HG03342 (cell line): Measurements from ENCODE around the gene TMEM170B.
"Not testable (repeated sequence)": the region's sequence is repeated elsewhere in the genome, so short reads cannot be mapped to it uniquely, and the experiment has no call there.

Experiments
- ATAC-seq: cut with Tn5 transposase; IDR thresholded peaks from one replicate; pipeline ENCODE4 v1.9.1; 2021; ENCODE audit warnings: mild to moderate bottlenecking, moderate library complexity; ENCODE audit not compliant: unreplicated experiment

The TMEM170B gene

DNA sequence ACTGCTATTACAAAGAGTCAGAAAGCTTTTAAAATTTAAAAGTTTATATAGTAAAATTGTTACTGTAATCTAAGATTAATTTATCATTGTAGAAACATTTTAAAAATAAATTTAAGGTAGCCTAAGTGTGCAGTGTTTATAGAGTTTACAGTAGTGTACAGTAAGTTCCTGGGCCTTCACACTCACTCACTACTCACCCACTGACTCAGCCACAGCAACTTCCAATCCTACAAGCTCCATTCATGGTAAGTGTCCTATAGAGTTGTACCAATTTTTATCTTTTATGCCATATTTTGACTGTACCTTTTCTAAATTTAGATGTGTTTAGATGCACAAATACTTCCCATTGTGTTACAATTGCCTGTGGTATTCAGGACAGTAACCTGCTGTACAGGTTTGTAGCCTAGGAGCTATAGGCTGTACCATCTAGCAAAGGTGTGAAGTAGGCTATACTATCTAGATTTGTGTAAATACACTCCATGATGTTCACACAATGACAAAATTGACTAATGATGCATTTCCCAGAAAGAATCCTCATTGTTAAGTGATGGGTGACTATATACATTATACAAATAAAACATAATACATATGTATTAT lies 10.2 kb upstream of the TMEM170B start:
- ATAC-seq = no peak

DNA sequence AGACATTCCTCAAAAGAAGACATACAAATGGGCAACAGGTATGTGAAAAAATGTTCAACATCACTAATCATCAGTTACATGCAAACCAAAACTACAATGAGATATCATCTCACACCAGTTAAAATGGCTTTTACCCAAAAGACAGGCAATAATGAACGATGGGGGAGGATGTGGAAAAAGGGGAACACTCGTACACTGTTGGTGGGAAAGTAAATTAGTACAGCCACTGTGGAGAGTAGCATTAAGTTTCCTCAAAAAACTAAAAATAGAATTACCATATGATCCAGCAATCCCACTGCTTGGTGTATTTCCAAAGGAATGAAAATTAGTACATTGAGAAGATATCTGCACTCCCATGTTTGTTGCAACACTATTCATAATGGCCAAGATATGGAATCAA lies 8.6 kb upstream of the TMEM170B start:
- no peak for ATAC-seq

GRCh38 chr6:11532097-11532496 lies 5.5 kb upstream of the TMEM170B start:
- no peak for ATAC-seq

GRCh38 chr6:11534561-11534960 lies 3.0 kb upstream of the TMEM170B start:
- no peak for ATAC-seq

GRCh38 chr6:11535801-11536230 lies 1.7 kb upstream of the TMEM170B start:
- ATAC-seq = no peak

GRCh38 chr6:11536795-11537194 lies 754 bp upstream of the TMEM170B start:
- no peak for ATAC-seq

DNA sequence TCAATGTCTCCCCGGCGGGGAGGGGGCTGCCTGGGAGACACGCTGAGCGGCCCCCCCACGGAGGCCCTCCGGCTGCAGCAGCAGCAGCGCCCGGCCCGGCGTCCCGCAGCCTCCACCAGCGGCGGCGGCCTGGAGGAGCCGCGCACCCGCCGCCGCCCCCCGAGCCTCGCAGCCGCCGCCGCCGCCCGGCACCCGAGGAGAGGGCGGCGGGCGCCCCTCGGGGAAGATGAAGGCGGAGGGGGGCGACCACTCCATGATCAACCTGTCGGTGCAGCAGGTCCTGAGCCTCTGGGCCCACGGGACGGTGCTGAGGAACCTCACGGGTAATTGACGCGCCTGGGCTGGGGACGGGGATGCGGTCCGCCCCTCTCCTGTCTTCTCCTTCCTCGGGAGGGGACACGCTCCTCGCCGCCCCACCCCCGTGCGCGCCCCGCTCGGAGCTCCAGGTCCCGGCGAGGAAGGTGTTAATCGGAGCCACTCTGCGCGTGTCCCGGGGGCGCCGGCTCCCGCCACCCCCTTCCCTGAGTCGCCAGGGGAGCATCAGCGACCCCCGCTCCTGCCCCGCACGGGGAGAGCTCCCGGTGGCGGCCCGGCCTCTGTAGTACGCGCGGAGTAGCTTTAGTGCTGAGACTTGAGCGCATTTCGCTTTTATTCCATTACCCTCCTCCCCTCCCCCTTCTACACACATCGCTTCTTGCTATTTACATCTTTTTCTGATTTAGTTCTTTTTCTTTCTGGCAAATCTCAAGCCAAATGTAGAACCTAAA lies 686 bp downstream of the TMEM170B start:
- ATAC-seq = peak; percentile 21

DNA sequence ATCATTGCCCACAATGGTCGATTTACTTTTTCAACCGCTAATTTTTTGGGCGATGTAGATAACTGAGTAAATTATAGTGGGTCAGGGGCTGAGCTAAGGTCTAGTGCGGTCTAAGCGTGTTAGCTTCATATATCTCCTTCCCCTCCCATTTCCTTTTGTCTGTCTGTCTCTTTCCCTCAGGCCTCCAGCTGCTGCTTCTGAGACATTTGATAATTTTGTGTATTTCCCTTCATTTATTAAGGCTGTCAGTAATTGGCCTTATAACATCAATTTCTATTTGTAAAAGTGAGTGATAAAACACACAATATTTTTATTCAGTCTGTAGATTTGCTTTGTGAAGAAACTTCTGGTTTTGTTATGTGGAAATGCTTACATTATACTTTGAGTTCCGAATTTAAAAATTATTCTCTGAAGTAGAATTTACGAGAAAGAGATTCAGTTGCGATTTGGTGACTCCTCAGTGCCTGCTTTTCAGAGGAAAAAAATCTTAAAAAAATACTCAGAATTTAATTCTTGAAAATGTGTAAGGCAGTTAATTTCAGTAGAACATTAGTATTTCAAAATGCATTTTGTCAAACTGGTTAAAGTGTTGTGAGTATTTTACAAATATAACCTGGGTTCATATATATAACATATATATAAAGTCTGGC lies 1.4 kb downstream of the TMEM170B start:
- no peak for ATAC-seq

GRCh38 chr6:11542863-11543262 lies 5.3 kb downstream of the TMEM170B start:
- no peak for ATAC-seq

DNA sequence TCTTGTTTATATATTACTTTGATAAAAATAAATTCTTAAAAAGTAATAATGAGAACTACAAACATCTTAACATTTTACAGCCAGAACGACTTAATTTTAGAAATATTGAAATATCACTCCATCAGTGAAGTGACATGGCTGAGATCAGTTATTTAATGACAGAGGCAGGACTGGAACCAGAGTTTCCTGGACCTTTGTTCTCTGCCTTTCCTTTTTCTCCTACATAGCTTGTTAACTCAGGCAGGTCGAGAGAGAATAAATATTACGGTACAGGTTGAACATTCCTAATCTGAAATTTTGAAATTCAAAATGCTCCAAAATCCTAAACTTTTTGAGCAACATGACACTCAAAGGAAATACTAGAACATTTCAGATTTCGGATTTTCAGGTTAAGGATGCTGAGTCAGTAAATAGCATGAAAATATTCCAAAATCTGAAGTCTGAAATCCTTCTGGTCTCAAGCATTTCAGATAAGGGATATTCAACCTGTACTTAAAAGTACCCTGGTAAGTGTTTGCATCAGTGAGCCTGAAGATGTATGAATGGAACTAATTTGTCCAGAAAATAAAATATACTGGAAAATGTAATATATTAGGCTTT lies 6.5 kb downstream of the TMEM170B start:
- no peak for ATAC-seq

GRCh38 chr6:11547846-11548245 lies 10.3 kb downstream of the TMEM170B start:
- ATAC-seq = not testable (repeated sequence)

DNA sequence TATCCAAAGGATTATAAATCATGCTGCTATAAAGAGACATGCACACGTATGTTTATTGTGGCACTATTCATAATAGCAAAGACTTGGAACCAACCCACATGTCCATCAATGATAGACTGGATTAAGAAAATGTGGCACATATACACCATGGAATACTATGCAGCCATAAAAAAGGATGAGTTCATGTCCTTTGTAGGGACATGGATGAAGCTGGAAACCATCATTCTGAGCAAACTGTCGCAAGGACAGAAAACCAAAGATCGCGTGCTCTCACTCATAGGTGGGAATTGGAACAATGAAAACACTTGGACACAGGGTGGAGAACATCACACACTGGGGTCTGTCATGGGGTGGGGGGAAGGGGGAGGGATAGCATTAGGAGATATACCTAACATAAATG lies 11.0 kb downstream of the TMEM170B start:
- ATAC-seq = not testable (repeated sequence)

DNA sequence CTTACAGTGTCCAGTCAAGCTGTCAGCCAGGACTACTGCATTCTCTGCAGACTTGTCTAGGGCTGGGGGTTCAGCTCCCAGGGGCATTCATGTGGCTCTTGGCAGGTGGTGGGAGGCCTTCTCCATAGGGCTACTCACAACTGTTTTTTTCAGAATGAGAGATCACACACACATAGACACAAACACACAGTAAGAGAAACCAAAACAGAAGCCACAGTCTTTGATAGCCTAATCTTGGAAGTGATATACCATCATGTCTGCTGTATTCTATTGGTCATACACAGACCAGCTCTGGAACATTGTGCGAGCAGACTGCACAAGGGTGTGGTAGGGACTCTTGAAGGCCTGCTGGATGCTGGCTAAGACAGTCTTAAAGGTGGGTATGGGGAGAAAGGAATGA lies 13.5 kb downstream of the TMEM170B start:
- ATAC-seq = no peak

GRCh38 chr6:11552442-11552841 lies 14.9 kb downstream of the TMEM170B start:
- ATAC-seq = no peak

DNA sequence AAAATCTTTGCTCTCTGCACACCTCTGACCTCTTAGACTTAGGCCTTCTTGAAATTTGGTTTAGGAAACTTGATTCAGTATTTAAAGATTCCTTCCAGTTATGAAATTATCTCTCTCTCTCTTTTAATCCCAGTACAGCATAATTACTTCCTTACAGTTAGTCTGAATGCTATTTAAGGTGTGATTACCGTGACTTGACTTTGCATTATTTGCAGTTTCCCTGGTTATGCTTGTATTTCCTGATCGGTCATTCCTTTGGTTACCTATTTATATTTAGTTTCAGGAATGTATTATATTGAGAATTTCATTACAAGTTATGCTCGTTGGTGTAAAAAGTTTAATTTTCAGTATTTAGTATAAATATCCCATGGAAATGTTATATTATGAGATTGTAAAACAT lies 16.3 kb downstream of the TMEM170B start:
- ATAC-seq = no peak

DNA sequence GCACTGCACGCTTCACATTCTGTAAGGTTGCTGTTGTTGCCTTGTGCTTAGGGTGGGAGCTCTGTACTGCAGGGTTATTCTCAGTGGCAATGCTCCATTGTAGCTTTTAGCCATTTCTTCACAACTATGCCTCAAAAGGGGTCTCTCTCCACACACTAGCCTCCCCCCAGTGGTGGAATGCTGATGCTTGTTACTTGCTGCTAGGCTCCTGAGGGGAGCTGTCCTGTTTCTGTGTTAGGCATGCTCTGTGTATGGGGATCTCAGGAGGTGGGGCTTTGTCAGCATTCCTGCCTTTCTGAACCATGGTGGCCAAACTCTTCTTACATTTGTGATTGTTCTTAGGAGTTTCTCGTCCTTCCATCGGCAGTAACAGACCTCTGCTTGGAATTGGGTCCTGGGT lies 18.8 kb downstream of the TMEM170B start:
- no peak for ATAC-seq

GRCh38 chr6:11563793-11564192 lies 26.2 kb downstream of the TMEM170B start:
- ATAC-seq = no peak

DNA sequence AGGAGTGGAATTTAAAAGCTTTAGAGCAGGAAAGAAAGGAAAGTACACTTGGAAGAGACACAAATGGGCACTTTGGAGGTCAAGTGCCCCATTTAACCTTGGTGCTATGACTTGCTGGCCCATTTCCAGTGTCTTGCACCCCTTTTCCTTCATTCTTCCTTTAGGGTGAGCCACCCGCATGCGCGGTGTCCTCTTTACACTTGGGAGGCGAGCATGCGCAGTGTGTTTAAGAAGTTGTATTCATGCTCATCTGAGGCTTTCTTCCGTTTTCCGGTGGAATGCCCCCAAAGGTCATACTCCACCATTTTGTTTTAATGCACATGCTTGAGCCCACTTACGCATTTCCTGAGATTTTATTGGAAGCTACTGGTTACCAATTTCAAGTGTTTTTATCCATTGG lies 29.1 kb downstream of the TMEM170B start:
- ATAC-seq = no peak

DNA sequence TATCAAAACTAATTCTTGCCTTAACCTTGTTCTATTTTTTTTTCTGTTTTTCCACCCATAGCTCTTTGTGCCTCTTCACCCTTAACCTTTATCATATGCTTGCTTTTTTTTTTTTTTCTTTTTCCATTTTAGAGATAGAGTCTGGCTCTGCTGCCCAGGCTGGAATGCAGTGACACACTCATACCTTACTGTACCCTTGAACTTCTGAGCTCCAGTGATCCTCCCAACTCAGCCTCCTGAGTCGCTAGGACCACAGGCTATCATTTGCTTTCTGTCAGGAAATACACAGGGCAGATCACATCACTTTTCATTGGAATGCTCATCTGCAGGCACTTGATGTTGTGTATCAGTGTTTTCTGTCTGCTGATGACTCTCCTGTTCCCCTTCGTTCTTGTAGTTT lies 33.5 kb downstream of the TMEM170B start:
- no peak for ATAC-seq

- peak; percentile 100 for ATAC-seq
These were observed 38.0 kb downstream of the TMEM170B start for GRCh38 chr6:11575408-11576033.

DNA sequence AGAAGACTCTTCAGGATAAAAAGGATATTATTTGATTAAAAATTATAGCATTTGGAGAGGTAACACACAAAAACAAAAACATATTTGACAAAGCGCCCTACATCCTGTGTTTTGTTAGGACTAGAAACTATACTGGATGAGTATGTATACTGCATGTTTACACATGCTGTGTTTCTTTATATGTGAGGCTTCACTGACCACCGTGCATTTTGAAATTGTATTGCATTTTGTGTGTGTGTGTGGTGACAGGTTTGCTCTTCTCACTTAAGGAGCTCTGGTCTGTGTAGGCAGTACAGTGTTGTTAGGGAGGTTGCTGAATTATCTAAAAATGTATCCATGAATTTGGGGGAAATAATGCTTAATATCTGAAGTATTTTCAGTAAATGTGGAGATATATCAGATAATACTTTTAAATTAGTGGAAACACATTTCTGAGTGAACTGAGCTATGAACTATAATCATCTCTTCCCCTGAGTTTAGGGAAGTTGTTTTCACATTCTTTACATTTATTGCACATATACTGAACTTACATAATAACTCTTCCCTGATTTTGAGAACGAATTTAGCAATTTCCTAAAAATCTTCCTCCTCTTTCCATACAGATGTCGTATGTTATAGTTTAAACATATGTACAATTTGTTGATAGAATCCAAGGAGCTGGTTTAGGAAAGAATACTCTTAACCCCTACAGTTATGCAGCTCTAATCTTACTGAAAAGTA lies 43.3 kb downstream of the TMEM170B start:
- ATAC-seq = no peak
